A673 (cell line): ENCODE measurements around the gene SPDEF.

ENCODE experiments used
- CTCF ChIP-seq: fragments of 300-800, 200-600 bp; sonication (generic); conservative IDR thresholded peaks from 2 replicates; pipeline ENCODE4 v1.5.1; 2017; ENCODE audit warnings: low read depth, mild to moderate bottlenecking, antibody characterized with exemption, low read length, moderate library complexity, mixed read lengths
- EZH2 ChIP-seq: fragments of 200-600 bp; sonication (generic); IDR thresholded peaks from 2 replicates; pipeline ENCODE4 v1.6.1; 2017; ENCODE audit warnings: borderline replicate concordance, low read depth, mild to moderate bottlenecking, mixed read lengths, antibody characterized with exemption, low read length; ENCODE audit not compliant: poor library complexity, severe bottlenecking

- no peak for TF ChIP-seq EZH2
- TF ChIP-seq CTCF = no peak
Observed at GRCh38 chr6:34513646-34514045, 42.5 kb downstream of the SPDEF start.
